Endodermal cell (in vitro differentiated cells): Measurements from ENCODE around the gene RAB39A. TPM values are rescaled to one million over a fixed set of nuclear protein-coding genes. Genes with fewer than 3 reads are reported as not detected.

ENCODE experiments used
- DNase-seq: peaks from one replicate; pipeline ENCODE4 v3.0.0-alpha.2; 2017
- H3K27ac ChIP-seq: 2 replicates; pipeline ENCODE4 v1.5.1; 2013; ENCODE audit warnings: mild to moderate bottlenecking, low read depth, low read length, moderate library complexity
- H3K27me3 ChIP-seq: 2 replicates; pipeline ENCODE4 v1.6.1; 2013; ENCODE audit warnings: mild to moderate bottlenecking, low read length, moderate library complexity; ENCODE audit not compliant: insufficient read depth, control insufficient read depth, poor library complexity, severe bottlenecking
- H3K36me3 ChIP-seq: 2 replicates; pipeline ENCODE4 v1.7.0; 2013; ENCODE audit warnings: mild to moderate bottlenecking, low read length, moderate library complexity; ENCODE audit not compliant: control insufficient read depth, insufficient read depth
- H3K4me1 ChIP-seq: one replicate; pipeline ENCODE4 v1.7.0; 2013; ENCODE audit warnings: low read length; ENCODE audit not compliant: control insufficient read depth, insufficient read depth
- H3K4me3 ChIP-seq: 2 replicates; pipeline ENCODE4 v1.5.1; 2013; ENCODE audit warnings: mild to moderate bottlenecking, low read length, moderate library complexity
- H3K9ac ChIP-seq: 2 replicates; pipeline ENCODE4 v1.6.1; 2013; ENCODE audit warnings: mild to moderate bottlenecking, low read length, moderate library complexity; ENCODE audit not compliant: poor library complexity, severe bottlenecking; ENCODE audit errors: extremely low read depth
- H3K9me3 ChIP-seq: 2 replicates; pipeline ENCODE4 v1.6.1; 2013; ENCODE audit warnings: mild to moderate bottlenecking, low read length, moderate library complexity; ENCODE audit not compliant: control insufficient read depth
- H3K27ac Mint-ChIP-seq: 2 replicates; pipeline ENCODE4 v1.8.0; 2020; ENCODE audit warnings: mixed read lengths
- H3K27me3 Mint-ChIP-seq: 2 replicates; pipeline ENCODE4 v1.8.0; 2021; ENCODE audit warnings: mild to moderate bottlenecking, mixed read lengths; ENCODE audit not compliant: insufficient read depth
- H3K36me3 Mint-ChIP-seq: 2 replicates; pipeline ENCODE4 v1.8.0; 2020; ENCODE audit warnings: low read depth, mixed read lengths
- H3K4me1 Mint-ChIP-seq: 2 replicates; pipeline ENCODE4 v1.8.0; 2020; ENCODE audit warnings: mixed read lengths
- H3K4me3 Mint-ChIP-seq: 2 replicates; pipeline ENCODE4 v1.8.0; 2020; ENCODE audit warnings: mild to moderate bottlenecking, moderate library complexity, mixed read lengths
- H3K9me3 Mint-ChIP-seq: 2 replicates; pipeline ENCODE4 v1.8.0; 2020; ENCODE audit warnings: mild to moderate bottlenecking, mixed read lengths
- WGBS, 2 experiments: methylation state at CpG; one replicate each; pipeline versions ENCODE4 v1.1.5 to v1.1.7; 2013; ENCODE audit warnings: missing lambda C conversion rate in 2 of 2, mixed read lengths in 1 of 2; ENCODE audit not compliant: insufficient coverage in 1 of 2, insufficient read length in 1 of 2; 5-methylcytosine and 5-hydroxymethylcytosine counted together
- total RNA-seq, 2 donors: library from RNA; stranded (reverse); fragmentation: NEBNext Ultra II Directional in 1 of 2; extraction: Animal tissue kit (Norgen Biotek cat#: 25700) in 1 of 2; gene quantifications; 2 replicates in 1 of 2; 3 replicates in 1 of 2; pipeline ENCODE4 v1.2.1, GENCODE V29; 2021
- TF ChIP-seq, protein P1 (sequence below): fragments of 200-600 bp; sonication (generic); conservative IDR thresholded peaks from 2 replicates; pipeline ENCODE4 v1.5.0; 2021; ENCODE audit warnings: antibody characterized with exemption, mild to moderate bottlenecking

Gene RAB39A
- total RNA-seq, 2 donors from 2014 or later: 4.8 to 7.5 TPM

DNA sequence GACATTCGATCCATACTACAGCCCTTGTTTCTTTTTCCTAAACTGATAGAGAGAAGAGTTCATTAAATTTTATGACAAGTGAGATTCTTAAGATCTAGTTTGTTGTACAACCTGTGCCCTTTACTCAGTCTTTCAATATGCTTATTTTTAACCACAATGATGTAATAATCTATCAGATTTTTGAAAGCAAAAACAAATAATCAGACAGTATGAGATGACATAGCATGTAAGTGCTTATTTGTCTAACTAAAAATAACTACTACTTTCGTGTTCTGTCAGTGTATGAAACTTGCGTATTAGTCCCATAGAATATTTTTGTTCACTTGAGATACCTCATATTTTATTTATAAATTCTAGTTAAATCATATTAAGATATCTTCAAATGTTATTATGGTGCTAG, 33.2 kb downstream of the RAB39A start:
- Histone ChIP-seq H3K36me3 (no peaks in the 10 kb centered on the region), H3K4me3 (no peak overlapping the region), H3K9ac (no peak overlapping the region), H3K4me1 (no peaks in the 10 kb centered on the region), H3K27me3 (no peaks in the 10 kb centered on the region), H3K9me3 (no peaks in the 10 kb centered on the region), H3K27ac (no peak overlapping the region)
- no peaks in the 10 kb centered on the region for H3K27me3 Mint-ChIP-seq
- no peak overlapping the region for H3K27ac Mint-ChIP-seq
- WGBS, 2 experiments: 85% methylated on average over 1 of the region's 3 CpGs; no CpG with 5 or more reads in 1 of the 2 experiments
- no peaks in the 10 kb centered on the region for H3K36me3 Mint-ChIP-seq
- no peak overlapping the region for H3K4me3 Mint-ChIP-seq
- DNase-seq: no peak
- TF ChIP-seq, protein P1, sequence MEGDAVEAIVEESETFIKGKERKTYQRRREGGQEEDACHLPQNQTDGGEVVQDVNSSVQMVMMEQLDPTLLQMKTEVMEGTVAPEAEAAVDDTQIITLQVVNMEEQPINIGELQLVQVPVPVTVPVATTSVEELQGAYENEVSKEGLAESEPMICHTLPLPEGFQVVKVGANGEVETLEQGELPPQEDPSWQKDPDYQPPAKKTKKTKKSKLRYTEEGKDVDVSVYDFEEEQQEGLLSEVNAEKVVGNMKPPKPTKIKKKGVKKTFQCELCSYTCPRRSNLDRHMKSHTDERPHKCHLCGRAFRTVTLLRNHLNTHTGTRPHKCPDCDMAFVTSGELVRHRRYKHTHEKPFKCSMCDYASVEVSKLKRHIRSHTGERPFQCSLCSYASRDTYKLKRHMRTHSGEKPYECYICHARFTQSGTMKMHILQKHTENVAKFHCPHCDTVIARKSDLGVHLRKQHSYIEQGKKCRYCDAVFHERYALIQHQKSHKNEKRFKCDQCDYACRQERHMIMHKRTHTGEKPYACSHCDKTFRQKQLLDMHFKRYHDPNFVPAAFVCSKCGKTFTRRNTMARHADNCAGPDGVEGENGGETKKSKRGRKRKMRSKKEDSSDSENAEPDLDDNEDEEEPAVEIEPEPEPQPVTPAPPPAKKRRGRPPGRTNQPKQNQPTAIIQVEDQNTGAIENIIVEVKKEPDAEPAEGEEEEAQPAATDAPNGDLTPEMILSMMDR: no peak
- no peaks in the 10 kb centered on the region for H3K9me3 Mint-ChIP-seq
- H3K4me1 Mint-ChIP-seq: no peaks in the 10 kb centered on the region

GRCh38 chr11:107962181-107962580, 33.9 kb downstream of the RAB39A start:
- Mint-ChIP-seq H3K4me1 (no peaks in the 10 kb centered on the region), H3K4me3 (no peak overlapping the region), H3K9me3 (no peaks in the 10 kb centered on the region), H3K36me3 (no peaks in the 10 kb centered on the region), H3K27ac (no peak overlapping the region), H3K27me3 (no peaks in the 10 kb centered on the region)
- H3K4me1 ChIP-seq: no peaks in the 10 kb centered on the region
- H3K4me3 ChIP-seq: no peak overlapping the region
- H3K27me3 ChIP-seq: no peaks in the 10 kb centered on the region
- DNase-seq: no peak
- TF ChIP-seq, protein P1: no peak
- no peaks in the 10 kb centered on the region for H3K9me3 ChIP-seq
- H3K27ac ChIP-seq: no peak overlapping the region
- no peaks in the 10 kb centered on the region for H3K36me3 ChIP-seq
- H3K9ac ChIP-seq: no peak overlapping the region
- 90 to 100% methylated on average over 1 of the region's 1 CpG for WGBS, 2 experiments

DNA sequence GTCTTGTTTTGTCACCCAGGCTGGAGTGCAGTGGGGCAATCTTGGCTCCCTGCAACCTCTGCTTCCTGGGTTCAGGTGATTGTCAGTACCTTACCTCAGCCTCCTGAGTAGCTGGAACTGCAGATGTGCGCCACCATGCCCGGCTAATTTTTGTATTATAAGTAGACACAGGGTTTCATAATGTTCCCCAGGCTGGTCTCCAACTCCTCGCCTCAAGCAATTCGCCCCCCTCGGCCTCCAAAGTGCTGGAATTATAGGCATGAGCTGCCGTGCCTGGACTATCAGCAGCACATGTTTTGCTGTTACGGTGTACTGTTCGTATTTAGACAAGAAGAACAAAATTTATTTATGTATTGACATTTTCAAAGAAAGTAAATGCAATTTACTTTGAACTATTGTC, 34.8 kb downstream of the RAB39A start:
- Mint-ChIP-seq H3K27me3 (no peaks in the 10 kb centered on the region), H3K36me3 (no peaks in the 10 kb centered on the region), H3K4me1 (no peaks in the 10 kb centered on the region), H3K4me3 (no peak overlapping the region), H3K27ac (no peak overlapping the region), H3K9me3 (no peaks in the 10 kb centered on the region)
- Histone ChIP-seq H3K9me3 (no peaks in the 10 kb centered on the region), H3K4me1 (no peaks in the 10 kb centered on the region), H3K36me3 (no peaks in the 10 kb centered on the region), H3K4me3 (no peak overlapping the region), H3K27me3 (no peaks in the 10 kb centered on the region), H3K27ac (no peak overlapping the region), H3K9ac (no peak overlapping the region)
- 79 to 85% methylated on average over 4 to 8 of the region's 8 CpGs for WGBS, 2 experiments
- TF ChIP-seq, protein P1: no peak
- no peak for DNase-seq
